Right atrium auricular region (tissue), 2 donors: ENCODE measurements around the gene PNP. TPM values are rescaled to one million over a fixed set of nuclear protein-coding genes. Genes with fewer than 3 reads are reported as not detected.

ENCODE experiments used
- DNase-seq: peaks from one replicate; pipeline ENCODE4 v3.0.0-alpha.2; 2019; ENCODE audit warnings: low spot score
- H3K27ac ChIP-seq, 2 donors: fragments of 200-600 bp; sonication (generic); 1 replicate in 1 of 2; 2 replicates in 1 of 2; pipeline ENCODE4 v1.5.1; 2016 to 2019
- H3K27me3 ChIP-seq, 2 donors: fragments of 200-600 bp; sonication (generic); one replicate each; pipeline versions ENCODE4 v1.5.1 to v1.6.0; 2017 to 2019
- H3K36me3 ChIP-seq: fragments of 200-600 bp; sonication (generic); one replicate; pipeline ENCODE4 v1.5.1; 2016
- H3K4me1 ChIP-seq, 2 donors: fragments of 200-600 bp; sonication (generic); one replicate each; pipeline versions ENCODE4 v1.5.1 to v1.6.0; 2017 to 2019
- H3K4me3 ChIP-seq, 2 donors: fragments of 200-600 bp; sonication (generic); 1 replicate in 1 of 2; 2 replicates in 1 of 2; pipeline ENCODE4 v1.5.1; 2017 to 2019; ENCODE audit warnings: mild to moderate bottlenecking in 1 of 2, moderate library complexity in 1 of 2
- H3K9me3 ChIP-seq, 2 donors: fragments of 200-600 bp; sonication (generic); one replicate each; pipeline ENCODE4 v1.5.1; 2019
- total RNA-seq, 2 donors: library from RNA; depleted of rRNA; stranded (reverse); fragments of >200 nt; gene quantifications; one replicate each; pipeline ENCODE4 v1.1.0, GENCODE V29; 2016
- TF ChIP-seq, protein P1 (sequence below), 2 donors: fragments of 200-600 bp; sonication (generic); IDR thresholded peaks; one replicate each; pipeline ENCODE4 v1.5.1; 2019; ENCODE audit warnings: antibody characterized with exemption in 2 of 2

Gene PNP
- total RNA-seq, 2 donors from 2014 or later = 7.4 to 25.2 TPM

DNA sequence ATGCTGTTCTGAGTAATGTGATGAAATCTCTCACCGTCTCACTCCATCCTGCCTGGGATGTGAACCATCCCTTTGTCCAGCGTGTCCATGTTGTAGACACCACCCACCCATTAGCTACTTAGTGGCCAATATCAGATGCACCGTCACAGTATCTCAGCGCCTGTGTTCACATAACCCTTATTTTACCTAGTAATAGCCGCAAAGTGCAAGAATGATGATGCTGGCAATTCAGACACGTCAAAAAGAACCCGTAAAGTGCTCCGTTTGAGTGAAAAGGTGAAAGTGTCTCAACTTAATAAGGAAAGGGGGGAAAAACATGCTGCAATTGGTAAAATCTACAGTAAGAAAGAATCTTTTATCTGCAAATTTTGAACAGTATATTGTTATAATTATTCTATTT, 39.2 kb downstream of the PNP start:
- TF ChIP-seq, protein P1, sequence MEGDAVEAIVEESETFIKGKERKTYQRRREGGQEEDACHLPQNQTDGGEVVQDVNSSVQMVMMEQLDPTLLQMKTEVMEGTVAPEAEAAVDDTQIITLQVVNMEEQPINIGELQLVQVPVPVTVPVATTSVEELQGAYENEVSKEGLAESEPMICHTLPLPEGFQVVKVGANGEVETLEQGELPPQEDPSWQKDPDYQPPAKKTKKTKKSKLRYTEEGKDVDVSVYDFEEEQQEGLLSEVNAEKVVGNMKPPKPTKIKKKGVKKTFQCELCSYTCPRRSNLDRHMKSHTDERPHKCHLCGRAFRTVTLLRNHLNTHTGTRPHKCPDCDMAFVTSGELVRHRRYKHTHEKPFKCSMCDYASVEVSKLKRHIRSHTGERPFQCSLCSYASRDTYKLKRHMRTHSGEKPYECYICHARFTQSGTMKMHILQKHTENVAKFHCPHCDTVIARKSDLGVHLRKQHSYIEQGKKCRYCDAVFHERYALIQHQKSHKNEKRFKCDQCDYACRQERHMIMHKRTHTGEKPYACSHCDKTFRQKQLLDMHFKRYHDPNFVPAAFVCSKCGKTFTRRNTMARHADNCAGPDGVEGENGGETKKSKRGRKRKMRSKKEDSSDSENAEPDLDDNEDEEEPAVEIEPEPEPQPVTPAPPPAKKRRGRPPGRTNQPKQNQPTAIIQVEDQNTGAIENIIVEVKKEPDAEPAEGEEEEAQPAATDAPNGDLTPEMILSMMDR (IDR thresholded peaks at IDR 0.05) = no peak
- Histone ChIP-seq H3K9me3 (no peaks in the 10 kb centered on the region), H3K36me3 (no peaks in the 10 kb centered on the region), H3K27ac (no peak overlapping the region), H3K27me3 (no peaks in the 10 kb centered on the region), H3K4me1 (no peaks in the 10 kb centered on the region), H3K4me3 (no peak overlapping the region)
- no peak for DNase-seq

DNA sequence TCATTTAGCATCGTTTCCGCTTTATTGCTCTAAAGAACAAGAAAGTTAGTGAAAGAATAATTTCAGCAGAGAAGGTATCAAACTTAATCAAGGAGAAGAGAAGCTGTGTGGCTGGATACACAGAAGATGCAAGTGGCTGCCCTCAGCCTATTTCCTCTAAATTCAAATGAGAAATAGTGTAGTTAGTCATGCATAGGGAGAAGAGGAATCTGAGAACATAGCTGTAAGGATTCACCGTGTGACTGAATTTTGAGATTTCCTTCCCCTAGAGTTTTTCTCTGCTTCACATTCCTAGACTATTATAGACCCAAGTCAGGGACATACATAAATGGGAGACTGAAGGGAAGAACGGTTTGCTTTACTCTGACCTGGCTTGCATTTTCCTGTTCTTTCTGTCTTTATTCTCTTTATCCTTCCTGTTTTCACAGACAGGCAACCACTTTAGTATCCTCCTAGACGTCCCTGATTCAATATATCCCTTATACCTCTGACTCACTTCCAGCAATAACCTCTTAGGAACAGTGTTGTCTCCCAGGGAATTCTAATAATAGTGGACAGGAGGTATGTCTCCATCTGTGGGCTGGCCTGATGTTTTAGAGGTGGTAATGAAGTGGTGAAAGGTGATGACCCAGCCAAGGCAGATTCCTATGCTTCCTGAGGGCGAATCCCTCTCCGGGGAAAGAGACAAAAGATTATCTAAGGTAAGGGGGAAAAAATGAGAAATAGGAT, 43.1 kb downstream of the PNP start:
- Histone ChIP-seq H3K36me3 (no peaks in the 10 kb centered on the region), H3K4me3 (no peak overlapping the region), H3K27ac (no peak overlapping the region), H3K4me1 (no peaks in the 10 kb centered on the region), H3K27me3 (no peaks in the 10 kb centered on the region), H3K9me3 (no peaks in the 10 kb centered on the region)
- no peak for DNase-seq
- TF ChIP-seq, protein P1 (IDR thresholded peaks at IDR 0.05) = no peak

DNA sequence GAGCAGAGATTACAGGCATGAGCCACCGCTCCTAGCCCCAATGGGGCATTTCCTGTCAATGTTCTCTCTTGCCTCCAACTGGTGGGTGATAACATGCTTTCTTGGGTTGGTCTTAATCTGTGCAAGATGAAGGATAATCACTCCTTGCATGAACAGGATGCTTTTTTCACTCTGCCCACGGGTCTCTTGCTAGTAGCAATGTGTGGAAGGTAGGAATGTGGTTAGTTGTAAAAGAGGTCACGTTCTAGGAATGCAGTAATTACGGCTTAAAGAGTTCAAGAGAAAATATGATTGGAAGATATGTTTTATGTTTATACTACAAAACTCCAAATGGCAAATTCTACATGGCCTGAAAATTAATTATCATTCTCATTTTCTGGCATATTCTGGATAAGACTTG, 46.6 kb downstream of the PNP start:
- no peaks in the 10 kb centered on the region for H3K9me3 ChIP-seq
- TF ChIP-seq, protein P1 (IDR thresholded peaks at IDR 0.05) = no peak
- no peaks in the 10 kb centered on the region for H3K4me1 ChIP-seq
- H3K4me3 ChIP-seq = no peak overlapping the region
- DNase-seq = no peak
- H3K36me3 ChIP-seq = no peaks in the 10 kb centered on the region
- H3K27ac ChIP-seq = no peak overlapping the region
- H3K27me3 ChIP-seq = no peaks in the 10 kb centered on the region

DNA sequence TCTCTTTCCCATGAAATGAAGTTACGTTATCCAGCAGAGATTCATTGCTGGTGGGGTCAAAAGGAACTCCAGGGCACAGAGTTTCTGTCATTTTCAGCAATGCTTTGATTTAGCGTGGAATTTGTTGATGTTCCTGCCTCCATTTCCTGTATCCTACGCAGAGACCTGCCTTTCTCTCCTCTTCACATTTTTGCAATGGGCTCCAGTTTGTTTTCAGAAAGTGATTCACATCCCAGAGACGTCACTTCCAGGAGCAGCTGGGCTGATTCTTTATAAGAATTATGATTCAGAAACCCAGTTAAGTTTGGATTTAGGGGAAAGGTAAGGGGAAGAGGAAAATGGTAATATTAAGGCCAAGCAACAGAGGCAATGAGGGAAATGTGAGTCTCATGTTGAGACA, 47.7 kb downstream of the PNP start:
- no peak for DNase-seq
- Histone ChIP-seq H3K4me1 (no peaks in the 10 kb centered on the region), H3K27me3 (no peaks in the 10 kb centered on the region), H3K9me3 (no peaks in the 10 kb centered on the region), H3K27ac (no peak overlapping the region), H3K4me3 (no peak overlapping the region), H3K36me3 (no peaks in the 10 kb centered on the region)
- TF ChIP-seq, protein P1 (IDR thresholded peaks at IDR 0.05) = no peak

DNA sequence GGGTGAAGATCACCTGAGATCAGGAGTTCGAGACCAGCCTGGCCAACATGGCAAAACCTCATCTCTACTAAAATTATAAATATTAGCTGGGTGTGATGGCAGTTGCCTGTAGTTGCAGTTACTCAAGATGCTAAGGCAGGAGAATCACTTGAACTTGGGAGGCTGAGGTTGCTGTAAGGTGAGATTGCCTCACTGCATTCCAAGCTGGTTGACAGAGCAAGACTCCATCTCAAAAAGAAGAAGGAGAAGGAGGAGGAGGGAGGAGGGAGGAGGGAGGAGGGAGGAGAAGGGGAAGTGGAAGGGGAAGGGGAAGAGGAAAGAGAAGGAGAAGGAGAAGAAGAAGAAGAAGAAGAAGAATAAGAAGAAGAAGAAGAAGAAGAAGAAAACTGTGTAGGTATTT, 53.1 kb downstream of the PNP start:
- no peak overlapping the region for H3K27ac ChIP-seq
- TF ChIP-seq, protein P1 (IDR thresholded peaks at IDR 0.05) = no peak
- H3K4me3 ChIP-seq = no peak overlapping the region
- no peaks in the 10 kb centered on the region for H3K4me1 ChIP-seq
- DNase-seq = no peak
- no peaks in the 10 kb centered on the region for H3K9me3 ChIP-seq
- no peaks in the 10 kb centered on the region for H3K27me3 ChIP-seq
- no peaks in the 10 kb centered on the region for H3K36me3 ChIP-seq

DNA sequence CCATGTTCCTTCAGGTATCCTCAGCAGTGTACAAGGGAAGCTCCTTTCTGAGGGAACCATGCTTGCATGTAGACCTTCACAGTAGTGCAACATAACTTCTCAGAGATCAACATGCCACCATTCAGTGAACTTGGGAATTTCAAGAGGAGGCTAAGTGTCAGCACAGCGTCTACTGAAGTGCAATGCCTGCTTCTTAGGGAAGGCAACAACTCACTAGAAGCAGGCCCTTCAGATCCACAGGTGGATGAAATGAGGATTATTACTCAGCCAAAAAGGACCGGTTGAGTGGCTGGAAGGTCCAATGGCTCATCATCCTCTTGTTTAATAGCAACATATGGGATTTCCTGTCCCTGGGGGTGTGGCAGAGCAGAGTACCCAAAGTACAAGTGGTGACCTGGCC, 54.8 kb downstream of the PNP start:
- H3K4me3 ChIP-seq = no peak overlapping the region
- TF ChIP-seq, protein P1 (IDR thresholded peaks at IDR 0.05) = no peak
- no peaks in the 10 kb centered on the region for H3K4me1 ChIP-seq
- H3K36me3 ChIP-seq = no peaks in the 10 kb centered on the region
- H3K27me3 ChIP-seq = no peaks in the 10 kb centered on the region
- H3K27ac ChIP-seq = no peak overlapping the region
- DNase-seq = no peak
- H3K9me3 ChIP-seq = no peaks in the 10 kb centered on the region
